Natural killer cell (primary cell): ENCODE results near the gene ACOT7. TPM values are rescaled to one million over a fixed set of nuclear protein-coding genes. Genes with fewer than 3 reads are reported as not detected.

Experiments used
- ATAC-seq, 3 donors: fragments of 150-1000 bp in 2 of 3; fragments of 200-7000 bp in 1 of 3; cut with Tn5 transposase; 1 replicate in 1 of 3; 2 replicates in 2 of 3; pipeline ENCODE4 v1.10.0; 2021; ENCODE audit warnings: mild to moderate bottlenecking in 2 of 3, moderate library complexity in 2 of 3
- DNase-seq, 2 donors: peaks; one replicate each; pipeline versions ENCODE4 v3.0.0 to v3.0.0-alpha.2; 2013 to 2021; ENCODE audit warnings: mixed read lengths in 1 of 2
- H3K27ac ChIP-seq: one replicate; pipeline ENCODE4 v1.5.1; 2013; ENCODE audit warnings: mild to moderate bottlenecking, low read length
- H3K27me3 ChIP-seq: one replicate; pipeline ENCODE4 v1.6.1; 2013; ENCODE audit warnings: low read length; ENCODE audit not compliant: control insufficient read depth, insufficient read depth
- H3K36me3 ChIP-seq: one replicate; pipeline ENCODE4 v1.6.1; 2013; ENCODE audit warnings: low read length; ENCODE audit not compliant: control insufficient read depth, insufficient read depth
- H3K4me1 ChIP-seq: one replicate; pipeline ENCODE4 v1.6.1; 2013; ENCODE audit warnings: low read length; ENCODE audit not compliant: control insufficient read depth, insufficient read depth
- H3K4me3 ChIP-seq: one replicate; pipeline ENCODE4 v1.5.1; 2013; ENCODE audit warnings: low read length
- H3K9me3 ChIP-seq: one replicate; pipeline ENCODE4 v1.6.1; 2013; ENCODE audit warnings: low read length; ENCODE audit not compliant: control insufficient read depth, insufficient read depth
- H3K27ac Mint-ChIP-seq, 2 donors: one replicate each; pipeline ENCODE4 v1.8.0; 2022; ENCODE audit warnings: mild to moderate bottlenecking in 2 of 2, mixed read lengths in 2 of 2, moderate library complexity in 1 of 2
- H3K27me3 Mint-ChIP-seq, 2 donors: one replicate each; pipeline ENCODE4 v1.8.0; 2022; ENCODE audit warnings: low read depth in 2 of 2, mixed read lengths in 2 of 2
- H3K36me3 Mint-ChIP-seq: one replicate; pipeline ENCODE4 v1.8.0; 2022; ENCODE audit warnings: mixed read lengths
- H3K4me1 Mint-ChIP-seq, 2 donors: one replicate each; pipeline ENCODE4 v1.8.0; 2022; ENCODE audit warnings: mixed read lengths in 2 of 2
- H3K4me3 Mint-ChIP-seq: one replicate; pipeline ENCODE4 v1.8.0; 2022; ENCODE audit warnings: mild to moderate bottlenecking, moderate library complexity, mixed read lengths
- H3K9me3 Mint-ChIP-seq, 2 donors: one replicate each; pipeline ENCODE4 v1.8.0; 2022; ENCODE audit warnings: mixed read lengths in 2 of 2
- CTCF ChIP-seq: fragments of 200-600 bp; IDR thresholded peaks from one replicate; pipeline ENCODE4 v1.8.0; 2022; ENCODE audit warnings: antibody characterized with exemption
- WGBS: methylation state at CpG from one replicate; pipeline ENCODE4 v1.1.7; 2013; ENCODE audit warnings: missing lambda C conversion rate; ENCODE audit not compliant: insufficient coverage; 5-methylcytosine and 5-hydroxymethylcytosine counted together
- intact Hi-C: fragments of 100-400 bp; cut with micrococcal nuclease; formaldehyde crosslinking; loops from one replicate; pipeline ENCODE4 v1.14.2; 2022
- total RNA-seq, 4 donors: library from RNA; stranded (reverse); fragments of 120-200 nt in 1 of 4; gene quantifications; one replicate each; pipeline versions ENCODE4 v1.2.3 to v1.2.4, GENCODE V29; 2013 to 2022

The ACOT7 gene
- total RNA-seq, 3 donors from 2014 or later (not counting 1 experiment from before 2014, with no cell fraction given): 11.5 to 16.9 (median 15.4) TPM

GRCh38 chr1:6347641-6348487 is 45.7 kb downstream of the ACOT7 start:
- peak overlapping the region; percentile 81 for H3K4me3 Mint-ChIP-seq

DNA sequence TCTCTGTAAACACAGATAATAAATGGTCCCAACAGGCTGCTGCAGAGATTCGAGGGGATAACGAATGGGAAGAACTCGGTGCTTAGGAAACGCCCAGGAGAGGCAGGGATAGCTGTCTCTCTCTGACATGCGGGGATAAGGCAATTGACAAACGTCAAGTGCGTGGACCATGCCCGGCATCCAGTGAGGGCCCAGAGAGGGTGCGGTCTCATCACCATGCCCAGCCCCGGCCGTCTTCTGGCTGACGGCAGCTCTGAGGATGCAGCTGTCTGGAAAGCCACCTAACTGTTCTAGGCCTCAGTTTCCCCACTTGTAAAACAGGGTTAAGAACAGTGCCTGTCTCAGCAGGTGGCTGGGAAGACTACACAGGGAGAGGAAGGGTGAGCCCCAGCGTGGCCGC is 48.1 kb downstream of the ACOT7 start:
- Histone ChIP-seq H3K4me3 (no peak overlapping the region), H3K9me3 (no peaks in the 10 kb centered on the region), H3K36me3 (no peaks in the 10 kb centered on the region), H3K27ac (no peak overlapping the region), H3K4me1 (peaks cover 32% of the 10 kb centered on the region), H3K27me3 (no peaks in the 10 kb centered on the region)
- H3K4me1 Mint-ChIP-seq: peaks cover 22 to 37% of the 10 kb centered on the region in 2 donors
- H3K27me3 Mint-ChIP-seq: no peaks in the 10 kb centered on the region
- no peak overlapping the region for H3K27ac Mint-ChIP-seq
- H3K36me3 Mint-ChIP-seq: no peaks in the 10 kb centered on the region
- no peak for ATAC-seq
- intact Hi-C loops: loop anchor here (10.0 kb wide), 2 partner anchors 241 to 831 kb away; no protein-coding TSS in a partner anchor
- no peaks in the 10 kb centered on the region for H3K9me3 Mint-ChIP-seq
- DNase-seq: no peak
- H3K4me3 Mint-ChIP-seq: no peak overlapping the region
- TF ChIP-seq CTCF: no peak
- WGBS: 96% methylated on average over 14 of the region's 14 CpGs

More at GRCh38 chr1:6347641-6348487, 45.7 kb downstream of the ACOT7 start:
- Mint-ChIP-seq H3K9me3 (no peaks in the 10 kb centered on the region), H3K27ac (peak overlapping the region; percentile 81 to 97), H3K27me3 (no peaks in the 10 kb centered on the region), H3K36me3 (no peaks in the 10 kb centered on the region), H3K4me1 (peaks cover 22 to 42% of the 10 kb centered on the region in 2 donors)
- Histone ChIP-seq H3K4me3 (peak overlapping the region; percentile 1), H3K27me3 (no peaks in the 10 kb centered on the region), H3K27ac (peak overlapping the region; percentile 91), H3K9me3 (no peaks in the 10 kb centered on the region), H3K36me3 (no peaks in the 10 kb centered on the region), H3K4me1 (peaks cover 34% of the 10 kb centered on the region)
- intact Hi-C loops: loop anchor here (1.0 to 10.0 kb wide), 6 partner anchors 56 to 833 kb away; no protein-coding TSS in a partner anchor
- ATAC-seq: peak; percentile 51 to 67 (median 61)
- WGBS: 44% methylated on average over 15 of the region's 15 CpGs
- DNase-seq: peak; percentile 65 to 84
- TF ChIP-seq CTCF: peak; percentile 73

- ATAC-seq (no peak), DNase-seq (no peak)
- Mint-ChIP-seq H3K4me3 (no peak overlapping the region), H3K27ac (no peak overlapping the region), H3K4me1 (peaks cover 22 to 35% of the 10 kb centered on the region in 2 donors), H3K36me3 (no peaks in the 10 kb centered on the region), H3K27me3 (no peaks in the 10 kb centered on the region), H3K9me3 (no peaks in the 10 kb centered on the region)
- Histone ChIP-seq H3K36me3 (no peaks in the 10 kb centered on the region), H3K27ac (no peak overlapping the region), H3K9me3 (no peaks in the 10 kb centered on the region), H3K4me1 (peaks cover 27% of the 10 kb centered on the region), H3K4me3 (no peak overlapping the region), H3K27me3 (no peaks in the 10 kb centered on the region)
- WGBS: 94% methylated on average over 7 of the region's 7 CpGs
- TF ChIP-seq CTCF: no peak
- intact Hi-C loops: loop anchor here (10.0 kb wide), 2 partner anchors 240 to 830 kb away; no protein-coding TSS in a partner anchor
These were observed 48.6 kb downstream of the ACOT7 start for GRCh38 chr1:6345009-6345408.
